Breast epithelium (tissue), 3 donors: ENCODE measurements around the gene LFNG.

Experiments used
- CTCF ChIP-seq, 3 donors: fragments of 450-650 bp; IDR thresholded peaks; one replicate each; pipeline ENCODE4 v1.5.1; 2016 to 2017; ENCODE audit warnings: antibody characterized with exemption in 3 of 3, mild to moderate bottlenecking in 3 of 3, moderate library complexity in 3 of 3
- POLR2A ChIP-seq: fragments of 450-650 bp; IDR thresholded peaks from one replicate; pipeline ENCODE4 v1.6.1; 2016; ENCODE audit warnings: antibody characterized with exemption, mild to moderate bottlenecking, moderate library complexity
- POLR2AphosphoS5 ChIP-seq, 3 donors: sonication (generic); formaldehyde crosslinking; IDR thresholded peaks; one replicate each; pipeline ENCODE4 v1.6.1; 2017; ENCODE audit warnings: antibody characterized with exemption in 3 of 3

- TF ChIP-seq CTCF (IDR thresholded peaks at IDR 0.05), result no peak
- TF ChIP-seq POLR2A, result no peak
- no peak for TF ChIP-seq POLR2AphosphoS5 (IDR thresholded peaks at IDR 0.05)
These were observed 4.0 kb upstream of the LFNG start for GRCh38 chr7:2515424-2516193.
